Caco-2 (cell line): ENCODE data around the gene LRP1-AS. TPM values are rescaled to one million over a fixed set of nuclear protein-coding genes. Genes with fewer than 3 reads are reported as not detected.

Source experiments
- BruUV-seq: library from RNA; stranded (reverse); fragments of 400-500 nt; replicated peaks from 2 replicates; lab custom pipeline; 2021; lab: Mats Ljungman, UMichigan
- CTCF ChIA-PET: fragments of 300-600 bp; sonication (Branson Sonifier 250); formaldehyde crosslinking; loops from one replicate; lab custom pipeline; 2022; ENCODE audit warnings: antibody characterized with exemption; lab: Charles Lee
- POLR2A ChIA-PET: fragments of 300-600 bp; sonication (Branson Sonifier 250); formaldehyde crosslinking; loops from one replicate; lab custom pipeline; 2022; ENCODE audit warnings: antibody characterized with exemption; lab: Charles Lee
- DNase-seq, 2 experiments: peaks; one replicate each; pipeline versions ENCODE4 v3.0.0 to v3.0.0-alpha.2; 2020 to 2022
- H3K27me3 ChIP-seq: replicated peaks from 2 replicates; pipeline ENCODE4 v1.6.0; 2011; ENCODE audit warnings: low read length; ENCODE audit not compliant: control insufficient read depth, insufficient read depth
- H3K36me3 ChIP-seq: 2 replicates; pipeline ENCODE4 v1.5.1; 2011; ENCODE audit warnings: low read length; ENCODE audit not compliant: control insufficient read depth, insufficient read depth
- H3K4me1 ChIP-seq: fragments of 250-450 bp; sonication (Bioruptor Pico); 2 replicates; pipeline ENCODE4 v1.5.1; 2020; ENCODE audit warnings: mild to moderate bottlenecking
- H3K4me3 ChIP-seq: 2 replicates; pipeline ENCODE4 v1.5.1; 2011; ENCODE audit warnings: low read depth, mild to moderate bottlenecking, control low read depth, low read length
- H3K9me3 ChIP-seq: fragments of 250-450 bp; sonication (Bioruptor Pico); 2 replicates; pipeline ENCODE4 v1.5.1; 2020; ENCODE audit warnings: mild to moderate bottlenecking, moderate library complexity
- H3K27ac Mint-ChIP-seq: one replicate; pipeline ENCODE4 v1.8.0; 2022; ENCODE audit warnings: mixed read lengths; ENCODE audit not compliant: unreplicated experiment
- H3K27me3 Mint-ChIP-seq: one replicate; pipeline ENCODE4 v1.8.0; 2022; ENCODE audit warnings: mixed read lengths; ENCODE audit not compliant: insufficient read depth, unreplicated experiment
- H3K36me3 Mint-ChIP-seq: one replicate; pipeline ENCODE4 v1.8.0; 2022; ENCODE audit warnings: mild to moderate bottlenecking, mixed read lengths; ENCODE audit not compliant: insufficient read depth, unreplicated experiment
- H3K4me1 Mint-ChIP-seq: one replicate; pipeline ENCODE4 v1.8.0; 2022; ENCODE audit warnings: low read depth, mixed read lengths; ENCODE audit not compliant: unreplicated experiment
- H3K4me3 Mint-ChIP-seq: one replicate; pipeline ENCODE4 v1.8.0; 2022; ENCODE audit warnings: mild to moderate bottlenecking, moderate library complexity, mixed read lengths; ENCODE audit not compliant: unreplicated experiment
- H3K9me3 Mint-ChIP-seq: one replicate; pipeline ENCODE4 v1.8.0; 2022; ENCODE audit warnings: mixed read lengths; ENCODE audit not compliant: unreplicated experiment
- intact Hi-C: fragments of 100-400 bp; cut with micrococcal nuclease; formaldehyde crosslinking; loops from one replicate; pipeline ENCODE4 v1.10.0; 2022; ENCODE audit not compliant: unreplicated experiment
- total RNA-seq: library from RNA; stranded (reverse); gene quantifications from 2 replicates; pipeline ENCODE4 v1.2.3, GENCODE V29; 2022
- TF ChIP-seq, protein P1 (sequence below), 2 experiments: fragments of 200-600 bp in 1 of 2; IDR thresholded peaks; 1 replicate in 1 of 2; 2 replicates in 1 of 2; pipeline versions ENCODE4 v1.5.1 to v1.8.0; 2011 to 2022; ENCODE audit warnings: antibody characterized with exemption in 1 of 2, control low read depth in 1 of 2, inconsistent platforms in 1 of 2, low read depth in 1 of 2, low read length in 1 of 2, mild to moderate bottlenecking in 1 of 2, moderate library complexity in 1 of 2; ENCODE audit not compliant: insufficient read depth in 1 of 2, severe bottlenecking in 1 of 2, unreplicated experiment in 1 of 2

Gene LRP1-AS
- total RNA-seq, 1 experiment from 2014 or later, result not detected

DNA sequence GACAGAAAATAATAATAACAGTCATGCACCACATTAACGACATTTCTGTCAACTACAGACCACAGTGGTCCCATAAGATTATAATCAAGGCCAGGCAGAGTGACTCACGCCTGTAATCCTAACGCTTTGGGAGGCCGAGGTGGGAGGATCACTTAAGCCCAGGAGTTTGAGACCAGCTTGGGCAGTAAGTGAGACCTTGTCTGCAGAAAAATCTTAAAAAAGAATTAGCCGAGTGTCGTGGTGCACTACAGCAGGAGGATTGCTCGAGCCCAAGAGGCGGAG, 49.9 kb downstream of the LRP1-AS start:
- ChIA-PET POLR2A (no interaction called here), CTCF (interaction anchor here (1.0 to 3.9 kb wide), 3 partner anchors 15 to 28 kb away, joined by 3 to 19 read pairs (median 3); partner anchors contain the start of gene STAT6)
- intact Hi-C loops, result no loop called here
- DNase-seq, result no peak
- Histone ChIP-seq H3K4me3 (no peak overlapping the region), H3K4me1 (peaks cover 15% of the 10 kb centered on the region), H3K27me3 (no peaks in the 10 kb centered on the region), H3K9me3 (no peaks in the 10 kb centered on the region), H3K36me3 (peaks cover 3% of the 10 kb centered on the region; the same call in 1 of the 2 replicates)
- TF ChIP-seq, protein P1, sequence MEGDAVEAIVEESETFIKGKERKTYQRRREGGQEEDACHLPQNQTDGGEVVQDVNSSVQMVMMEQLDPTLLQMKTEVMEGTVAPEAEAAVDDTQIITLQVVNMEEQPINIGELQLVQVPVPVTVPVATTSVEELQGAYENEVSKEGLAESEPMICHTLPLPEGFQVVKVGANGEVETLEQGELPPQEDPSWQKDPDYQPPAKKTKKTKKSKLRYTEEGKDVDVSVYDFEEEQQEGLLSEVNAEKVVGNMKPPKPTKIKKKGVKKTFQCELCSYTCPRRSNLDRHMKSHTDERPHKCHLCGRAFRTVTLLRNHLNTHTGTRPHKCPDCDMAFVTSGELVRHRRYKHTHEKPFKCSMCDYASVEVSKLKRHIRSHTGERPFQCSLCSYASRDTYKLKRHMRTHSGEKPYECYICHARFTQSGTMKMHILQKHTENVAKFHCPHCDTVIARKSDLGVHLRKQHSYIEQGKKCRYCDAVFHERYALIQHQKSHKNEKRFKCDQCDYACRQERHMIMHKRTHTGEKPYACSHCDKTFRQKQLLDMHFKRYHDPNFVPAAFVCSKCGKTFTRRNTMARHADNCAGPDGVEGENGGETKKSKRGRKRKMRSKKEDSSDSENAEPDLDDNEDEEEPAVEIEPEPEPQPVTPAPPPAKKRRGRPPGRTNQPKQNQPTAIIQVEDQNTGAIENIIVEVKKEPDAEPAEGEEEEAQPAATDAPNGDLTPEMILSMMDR (IDR thresholded peaks at IDR 0.05; ENCODE audit: insufficient read depth in 1 of 2, low read depth in 1 of 2, low read length in 1 of 2, severe bottlenecking in 1 of 2, unreplicated experiment in 1 of 2), result no peak
- H3K4me3 Mint-ChIP-seq, result no peak overlapping the region
- H3K36me3 Mint-ChIP-seq, result peaks cover 39% of the 10 kb centered on the region
- H3K9me3 Mint-ChIP-seq, result no peaks in the 10 kb centered on the region
- no peaks in the 10 kb centered on the region for H3K27me3 Mint-ChIP-seq
- peaks cover 9% of the 10 kb centered on the region for H3K4me1 Mint-ChIP-seq
- BruUV-seq, result no TSS peak
- no peak overlapping the region for H3K27ac Mint-ChIP-seq

DNA sequence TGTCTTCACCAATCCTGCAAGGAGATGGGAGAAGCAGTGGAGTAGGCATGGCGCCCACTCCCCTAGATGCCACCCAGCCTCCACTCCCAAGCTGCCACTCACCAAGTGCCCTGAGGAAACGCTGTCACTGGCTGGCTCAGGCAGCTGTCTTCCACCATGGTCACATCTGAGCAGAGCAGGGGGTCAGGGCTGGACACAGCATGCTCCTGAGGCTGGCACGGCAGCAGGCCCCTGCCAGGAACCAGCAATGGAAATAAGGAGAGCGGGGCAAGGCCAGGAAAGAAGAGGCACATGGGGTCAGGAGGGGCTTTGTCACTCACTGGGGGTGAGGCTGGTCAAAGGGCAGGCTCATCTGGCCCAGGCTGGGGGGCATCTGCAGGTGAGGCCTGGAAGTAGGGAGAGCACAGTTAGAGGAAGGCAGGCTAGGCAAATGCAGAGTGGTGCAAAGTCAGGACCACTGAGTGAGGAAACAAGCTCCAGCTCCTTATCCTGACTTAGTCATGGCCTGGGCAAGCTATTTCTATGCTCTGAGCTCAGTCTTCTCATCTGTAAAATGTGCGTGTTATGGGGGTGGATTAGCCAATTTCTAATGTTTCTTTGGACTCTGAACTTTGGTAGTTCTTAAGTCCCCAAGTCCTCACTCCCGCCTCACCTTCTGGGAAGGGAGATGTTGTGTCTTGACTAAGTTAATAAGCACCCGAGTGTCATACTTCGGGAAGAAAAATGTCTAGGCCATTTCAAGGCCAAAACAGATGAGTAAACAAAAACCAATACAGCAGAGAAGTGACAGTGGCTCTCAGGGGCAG, 50.5 kb downstream of the LRP1-AS start:
- TF ChIP-seq, protein P1 (IDR thresholded peaks at IDR 0.05; ENCODE audit: insufficient read depth in 1 of 2, low read depth in 1 of 2, low read length in 1 of 2, severe bottlenecking in 1 of 2, unreplicated experiment in 1 of 2), result no peak
- POLR2A ChIA-PET, result interaction anchor here (0.6 kb wide), 2 partner anchors 9 to 29 kb away, joined by 4 to 12 read pairs; no protein-coding TSS in a partner anchor
- Mint-ChIP-seq H3K27me3 (no peaks in the 10 kb centered on the region), H3K27ac (no peak overlapping the region), H3K9me3 (no peaks in the 10 kb centered on the region), H3K4me3 (no peak overlapping the region), H3K4me1 (peaks cover 9% of the 10 kb centered on the region), H3K36me3 (peaks cover 37% of the 10 kb centered on the region)
- BruUV-seq, result no TSS peak
- intact Hi-C loops, result no loop called here
- H3K9me3 ChIP-seq, result no peaks in the 10 kb centered on the region
- H3K4me3 ChIP-seq, result no peak overlapping the region
- CTCF ChIA-PET, result interaction anchor here (1.0 to 3.9 kb wide), 2 partner anchors 15 to 28 kb away, joined by 3 to 19 read pairs; partner anchors contain the start of gene STAT6
- H3K4me1 ChIP-seq, result peaks cover 10% of the 10 kb centered on the region
- peaks cover 4% of the 10 kb centered on the region; the same call in 1 of the 2 replicates for H3K36me3 ChIP-seq
- no peaks in the 10 kb centered on the region for H3K27me3 ChIP-seq
- no peak for DNase-seq

DNA sequence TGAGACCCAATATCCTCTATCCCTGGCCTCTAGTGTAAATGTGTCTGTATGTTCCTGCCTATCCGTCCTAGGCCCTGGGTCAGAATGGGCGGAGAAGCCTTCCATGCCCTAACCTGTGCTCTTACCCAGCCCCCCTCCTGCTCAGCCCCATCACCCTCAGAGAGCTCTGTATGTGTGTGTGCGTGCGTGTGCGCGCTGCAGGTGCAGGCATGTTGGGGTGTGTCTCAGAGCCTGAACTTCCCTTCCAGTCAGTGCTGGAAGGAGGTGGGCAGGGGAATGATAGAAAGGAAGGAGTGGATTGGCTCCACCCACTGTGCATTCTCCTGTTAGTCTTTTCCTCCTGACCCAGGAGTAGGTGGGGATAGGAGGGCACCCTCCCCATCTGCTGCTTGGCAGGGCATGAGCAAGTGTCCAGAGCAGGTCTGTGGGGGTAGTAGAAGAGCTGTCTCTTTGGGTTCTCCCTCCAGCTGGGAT, 51.3 kb downstream of the LRP1-AS start:
- no peak for DNase-seq
- Mint-ChIP-seq H3K4me3 (no peak overlapping the region), H3K9me3 (no peaks in the 10 kb centered on the region), H3K4me1 (peaks cover 9% of the 10 kb centered on the region), H3K27me3 (no peaks in the 10 kb centered on the region), H3K36me3 (peaks cover 42% of the 10 kb centered on the region), H3K27ac (no peak overlapping the region)
- BruUV-seq, result TSS peak; percentile 55
- Histone ChIP-seq H3K36me3 (peaks cover 7% of the 10 kb centered on the region), H3K9me3 (no peaks in the 10 kb centered on the region), H3K4me3 (no peak overlapping the region), H3K4me1 (peaks cover 6% of the 10 kb centered on the region; the same call in 1 of the 2 replicates), H3K27me3 (no peaks in the 10 kb centered on the region)
- POLR2A ChIA-PET, result no interaction called here
- CTCF ChIA-PET, result interaction anchor here (3.9 kb wide), 1 partner anchor 16 kb away, joined by 19 read pairs; the partner anchor contains the start of gene STAT6
- TF ChIP-seq, protein P1 (IDR thresholded peaks at IDR 0.05; ENCODE audit: insufficient read depth in 1 of 2, low read depth in 1 of 2, low read length in 1 of 2, severe bottlenecking in 1 of 2, unreplicated experiment in 1 of 2), result no peak
- intact Hi-C loops, result no loop called here
